NCI-H345 (cell line): ENCODE results near the gene C14orf119.

Source experiments
- DNase-seq: peaks from one replicate; lab custom pipeline; 2025; lab: John Stamatoyannopoulos, UW

The C14orf119 gene

DNA sequence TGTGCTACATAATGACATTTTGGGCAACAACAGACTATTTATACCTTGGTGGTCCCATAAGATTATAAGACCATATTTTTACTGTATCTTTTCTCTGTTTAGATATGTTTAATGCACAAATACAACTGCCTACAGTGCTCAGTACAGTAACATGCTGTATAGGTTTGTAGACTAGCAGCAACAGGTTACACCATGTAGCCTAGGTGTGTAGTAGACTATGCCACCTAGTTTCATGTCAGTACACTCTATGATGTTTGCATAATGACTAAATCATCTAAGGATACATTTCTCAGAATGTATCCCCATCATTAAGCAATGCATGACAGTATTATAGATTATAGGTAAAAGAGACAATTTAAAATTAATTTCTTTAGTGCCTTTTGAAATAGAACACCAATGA lies 54.4 kb downstream of the C14orf119 start:
- no peak for DNase-seq
